Measurements from ENCODE around the gene TXNRD1. TPM values are rescaled to one million over a fixed set of nuclear protein-coding genes. Genes with fewer than 3 reads are reported as not detected.

The TXNRD1 gene
- total RNA-seq, 1 donor from 2014 or later: 105 TPM

- no peaks in the 10 kb centered on the region for H3K9me3 Mint-ChIP-seq (ENCODE audit: unreplicated experiment)
- TF ChIP-seq, protein P1, sequence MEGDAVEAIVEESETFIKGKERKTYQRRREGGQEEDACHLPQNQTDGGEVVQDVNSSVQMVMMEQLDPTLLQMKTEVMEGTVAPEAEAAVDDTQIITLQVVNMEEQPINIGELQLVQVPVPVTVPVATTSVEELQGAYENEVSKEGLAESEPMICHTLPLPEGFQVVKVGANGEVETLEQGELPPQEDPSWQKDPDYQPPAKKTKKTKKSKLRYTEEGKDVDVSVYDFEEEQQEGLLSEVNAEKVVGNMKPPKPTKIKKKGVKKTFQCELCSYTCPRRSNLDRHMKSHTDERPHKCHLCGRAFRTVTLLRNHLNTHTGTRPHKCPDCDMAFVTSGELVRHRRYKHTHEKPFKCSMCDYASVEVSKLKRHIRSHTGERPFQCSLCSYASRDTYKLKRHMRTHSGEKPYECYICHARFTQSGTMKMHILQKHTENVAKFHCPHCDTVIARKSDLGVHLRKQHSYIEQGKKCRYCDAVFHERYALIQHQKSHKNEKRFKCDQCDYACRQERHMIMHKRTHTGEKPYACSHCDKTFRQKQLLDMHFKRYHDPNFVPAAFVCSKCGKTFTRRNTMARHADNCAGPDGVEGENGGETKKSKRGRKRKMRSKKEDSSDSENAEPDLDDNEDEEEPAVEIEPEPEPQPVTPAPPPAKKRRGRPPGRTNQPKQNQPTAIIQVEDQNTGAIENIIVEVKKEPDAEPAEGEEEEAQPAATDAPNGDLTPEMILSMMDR (IDR thresholded peaks at IDR 0.05; ENCODE audit: unreplicated experiment): no peak
These were observed 129.9 kb downstream of the TXNRD1 start for GRCh38 chr12:104345234-104346066.

DNA sequence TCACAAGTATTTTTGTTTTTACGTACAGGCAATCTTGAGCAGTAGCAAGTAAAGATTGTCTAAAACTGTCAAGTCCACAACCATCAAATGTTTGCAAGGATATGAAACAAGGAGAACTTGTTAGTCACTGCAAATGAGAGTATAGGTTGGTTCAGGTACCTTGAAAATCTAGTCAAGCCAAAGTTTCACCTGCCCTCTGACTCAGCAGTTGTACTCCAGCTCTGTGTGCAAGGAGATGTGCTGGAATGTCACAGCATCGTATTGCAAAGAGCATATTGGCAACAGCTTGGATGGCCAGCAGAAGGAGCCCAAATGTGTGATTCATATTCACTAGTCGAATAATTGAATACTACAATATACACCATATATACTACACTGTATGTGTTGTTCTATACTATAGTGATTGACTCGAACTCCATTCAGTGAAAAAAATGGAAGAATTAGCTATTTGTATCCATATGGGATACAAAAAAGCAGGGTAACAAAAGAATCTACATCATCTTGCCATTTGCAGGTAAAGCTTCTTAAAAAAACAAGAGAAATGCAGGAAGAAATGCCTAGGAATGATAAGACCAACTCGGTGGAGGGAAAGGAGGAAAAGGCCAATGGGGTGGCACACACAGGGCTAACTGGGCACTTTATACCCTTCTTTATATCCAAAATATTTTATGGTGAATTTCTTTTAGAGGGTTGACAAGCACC, 131.9 kb downstream of the TXNRD1 start:
- H3K4me3 Mint-ChIP-seq (ENCODE audit: unreplicated experiment): no peak overlapping the region
- no peaks in the 10 kb centered on the region for H3K9me3 Mint-ChIP-seq (ENCODE audit: unreplicated experiment)
- no peak for DNase-seq (ENCODE audit: low spot score)
- H3K27me3 Mint-ChIP-seq (ENCODE audit: unreplicated experiment): no peaks in the 10 kb centered on the region
- H3K36me3 Mint-ChIP-seq (ENCODE audit: low read depth, unreplicated experiment): peaks cover 16% of the 10 kb centered on the region
- no peak overlapping the region for H3K27ac Mint-ChIP-seq (ENCODE audit: unreplicated experiment)
- TF ChIP-seq, protein P1 (IDR thresholded peaks at IDR 0.05; ENCODE audit: unreplicated experiment): no peak
- H3K4me1 Mint-ChIP-seq (ENCODE audit: unreplicated experiment): no peaks in the 10 kb centered on the region

More at GRCh38 chr12:104345234-104346066, 129.9 kb downstream of the TXNRD1 start:
- Mint-ChIP-seq H3K4me1 (ENCODE audit: unreplicated experiment) (no peaks in the 10 kb centered on the region), H3K4me3 (ENCODE audit: unreplicated experiment) (no peak overlapping the region), H3K27me3 (ENCODE audit: unreplicated experiment) (no peaks in the 10 kb centered on the region), H3K36me3 (ENCODE audit: low read depth, unreplicated experiment) (peaks cover 29% of the 10 kb centered on the region), H3K27ac (ENCODE audit: unreplicated experiment) (no peak overlapping the region)
- DNase-seq (ENCODE audit: low spot score): no peak

DNA sequence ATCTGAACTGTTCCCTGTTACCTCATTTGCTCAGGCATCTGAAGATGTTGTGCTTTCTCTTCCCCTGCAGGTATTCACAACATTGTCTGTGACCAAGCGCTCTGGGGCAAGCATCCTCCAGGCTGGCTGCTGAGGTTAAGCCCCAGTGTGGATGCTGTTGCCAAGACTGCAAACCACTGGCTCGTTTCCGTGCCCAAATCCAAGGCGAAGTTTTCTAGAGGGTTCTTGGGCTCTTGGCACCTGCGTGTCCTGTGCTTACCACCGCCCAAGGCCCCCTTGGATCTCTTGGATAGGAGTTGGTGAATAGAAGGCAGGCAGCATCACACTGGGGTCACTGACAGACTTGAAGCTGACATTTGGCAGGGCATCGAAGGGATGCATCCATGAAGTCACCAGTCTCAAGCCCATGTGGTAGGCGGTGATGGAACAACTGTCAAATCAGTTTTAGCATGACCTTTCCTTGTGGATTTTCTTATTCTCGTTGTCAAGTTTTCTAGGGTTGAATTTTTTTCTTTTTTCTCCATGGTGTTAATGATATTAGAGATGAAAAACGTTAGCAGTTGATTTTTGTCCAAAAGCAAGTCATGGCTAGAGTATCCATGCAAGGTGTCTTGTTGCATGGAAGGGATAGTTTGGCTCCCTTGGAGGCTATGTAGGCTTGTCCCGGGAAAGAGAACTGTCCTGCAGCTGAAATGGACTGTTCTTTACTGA, 132.9 kb downstream of the TXNRD1 start:
- Mint-ChIP-seq H3K27ac (ENCODE audit: unreplicated experiment) (no peak overlapping the region), H3K4me3 (ENCODE audit: unreplicated experiment) (no peak overlapping the region), H3K4me1 (ENCODE audit: unreplicated experiment) (no peaks in the 10 kb centered on the region), H3K36me3 (ENCODE audit: low read depth, unreplicated experiment) (peaks cover 12% of the 10 kb centered on the region), H3K9me3 (ENCODE audit: unreplicated experiment) (no peaks in the 10 kb centered on the region), H3K27me3 (ENCODE audit: unreplicated experiment) (no peaks in the 10 kb centered on the region)
- DNase-seq (ENCODE audit: low spot score): no peak
- TF ChIP-seq, protein P1 (IDR thresholded peaks at IDR 0.05; ENCODE audit: unreplicated experiment): no peak

- no peaks in the 10 kb centered on the region for H3K27me3 Mint-ChIP-seq (ENCODE audit: unreplicated experiment)
- H3K9me3 Mint-ChIP-seq (ENCODE audit: unreplicated experiment): no peaks in the 10 kb centered on the region
- H3K36me3 Mint-ChIP-seq (ENCODE audit: low read depth, unreplicated experiment): peaks cover 12% of the 10 kb centered on the region
- no peaks in the 10 kb centered on the region for H3K4me1 Mint-ChIP-seq (ENCODE audit: unreplicated experiment)
- no peak for DNase-seq (ENCODE audit: low spot score)
- TF ChIP-seq, protein P1 (IDR thresholded peaks at IDR 0.05; ENCODE audit: unreplicated experiment): no peak
- no peak overlapping the region for H3K27ac Mint-ChIP-seq (ENCODE audit: unreplicated experiment)
- no peak overlapping the region for H3K4me3 Mint-ChIP-seq (ENCODE audit: unreplicated experiment)
These were observed 133.5 kb downstream of the TXNRD1 start for GRCh38 chr12:104348994-104349494.
